T-helper 1 cell treated with Interleukin-12 subunit alpha and Interleukin-12 subunit beta and Interleukin-4 antibody, amounts not matched to agents 30 μg/mL and 1 μg/mL, for 36 hours (primary cell): ENCODE data around the gene PHETA2.
"Not testable (repeated sequence)": the region's sequence is repeated elsewhere in the genome, so short reads cannot be mapped to it uniquely, and the experiment has no call there.

ENCODE experiments used
- H3K27ac Mint-ChIP-seq: one replicate; pipeline ENCODE4 v1.8.0; 2021; ENCODE audit warnings: mild to moderate bottlenecking, mixed read lengths
- H3K27me3 Mint-ChIP-seq: one replicate; pipeline ENCODE4 v1.8.0; 2021; ENCODE audit warnings: low read depth, mixed read lengths
- H3K36me3 Mint-ChIP-seq: one replicate; pipeline ENCODE4 v1.8.0; 2021; ENCODE audit warnings: low read depth, mixed read lengths
- H3K4me1 Mint-ChIP-seq: one replicate; pipeline ENCODE4 v1.8.0; 2021; ENCODE audit warnings: low read depth, mixed read lengths
- H3K4me3 Mint-ChIP-seq: one replicate; pipeline ENCODE4 v1.8.0; 2021; ENCODE audit warnings: mild to moderate bottlenecking, moderate library complexity, mixed read lengths
- H3K9me3 Mint-ChIP-seq: one replicate; pipeline ENCODE4 v1.8.0; 2021; ENCODE audit warnings: mixed read lengths

PHETA2 gene

DNA sequence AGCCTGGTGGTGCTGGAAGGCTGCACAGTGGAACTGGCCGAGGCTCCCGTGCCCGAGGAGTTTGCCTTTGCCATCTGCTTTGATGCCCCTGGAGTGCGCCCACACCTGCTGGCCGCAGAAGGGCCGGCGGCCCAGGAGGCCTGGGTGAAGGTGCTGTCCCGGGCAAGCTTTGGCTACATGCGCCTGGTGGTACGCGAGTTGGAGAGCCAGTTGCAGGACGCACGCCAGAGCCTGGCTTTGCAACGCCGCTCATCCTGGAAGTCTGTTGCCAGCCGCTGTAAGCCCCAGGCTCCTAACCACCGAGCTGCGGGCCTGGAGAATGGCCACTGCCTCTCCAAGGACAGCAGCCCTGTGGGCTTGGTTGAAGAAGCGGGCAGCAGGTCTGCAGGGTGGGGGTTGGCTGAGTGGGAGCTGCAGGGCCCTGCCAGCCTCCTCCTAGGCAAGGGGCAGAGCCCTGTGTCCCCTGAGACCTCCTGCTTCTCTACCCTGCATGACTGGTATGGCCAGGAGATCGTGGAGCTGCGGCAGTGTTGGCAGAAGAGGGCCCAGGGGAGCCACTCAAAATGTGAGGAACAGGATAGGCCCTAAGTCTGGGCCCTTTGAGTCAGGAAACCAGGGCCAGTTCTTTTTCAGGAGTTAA, 3.6 kb downstream of the PHETA2 start:
- Mint-ChIP-seq H3K27me3 (no peaks in the 10 kb centered on the region), H3K4me1 (peaks cover 24% of the 10 kb centered on the region), H3K9me3 (no peaks in the 10 kb centered on the region), H3K27ac (no peak overlapping the region), H3K4me3 (no peak overlapping the region), H3K36me3 (peaks cover 11% of the 10 kb centered on the region)

DNA sequence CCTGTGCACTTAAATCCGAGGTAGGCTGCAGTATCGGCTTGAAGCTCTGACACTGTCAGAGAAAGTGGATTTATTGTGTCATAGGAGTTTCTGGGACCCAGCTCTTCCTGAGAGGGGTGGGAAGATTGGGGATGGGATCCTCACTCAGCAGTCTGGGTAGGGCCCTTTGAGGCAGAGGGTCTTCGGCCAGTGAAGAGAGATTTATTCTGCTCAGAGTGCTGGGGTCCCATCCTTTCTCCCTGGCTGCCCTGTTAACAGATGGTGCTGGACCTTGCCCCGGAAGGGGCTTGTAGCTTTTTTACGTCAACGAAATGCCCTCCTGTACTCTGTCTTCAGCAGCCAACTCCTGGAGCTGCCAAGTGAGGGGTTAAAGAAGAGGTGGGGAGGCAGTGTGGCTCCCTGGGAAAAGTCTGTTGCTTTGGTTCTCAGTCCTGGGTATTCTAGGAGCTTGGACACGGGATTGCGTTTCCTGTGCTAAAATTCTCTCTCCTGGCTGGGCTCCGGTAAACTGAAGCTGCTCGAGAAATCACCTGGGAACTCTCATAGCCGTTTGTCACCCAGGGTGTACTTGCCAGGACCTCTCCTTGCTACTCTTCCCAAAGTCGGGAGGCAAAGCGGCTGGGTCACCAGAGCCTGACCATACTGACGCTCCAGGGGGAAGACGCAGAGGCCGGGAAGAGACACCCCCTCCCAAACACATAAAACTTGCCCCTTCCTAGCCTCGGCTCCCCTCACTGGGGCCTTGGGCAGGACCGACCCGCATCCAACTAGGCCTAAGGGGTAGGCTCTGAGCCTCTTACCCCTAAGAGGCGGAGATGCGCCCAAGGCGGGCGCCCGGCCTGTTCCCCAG, 4.6 kb downstream of the PHETA2 start:
- Mint-ChIP-seq H3K9me3 (no peaks in the 10 kb centered on the region), H3K27me3 (no peaks in the 10 kb centered on the region), H3K4me3 (peak overlapping the region; percentile 95), H3K36me3 (peaks cover 15% of the 10 kb centered on the region), H3K27ac (peak overlapping the region; percentile 92), H3K4me1 (peaks cover 20% of the 10 kb centered on the region)

DNA sequence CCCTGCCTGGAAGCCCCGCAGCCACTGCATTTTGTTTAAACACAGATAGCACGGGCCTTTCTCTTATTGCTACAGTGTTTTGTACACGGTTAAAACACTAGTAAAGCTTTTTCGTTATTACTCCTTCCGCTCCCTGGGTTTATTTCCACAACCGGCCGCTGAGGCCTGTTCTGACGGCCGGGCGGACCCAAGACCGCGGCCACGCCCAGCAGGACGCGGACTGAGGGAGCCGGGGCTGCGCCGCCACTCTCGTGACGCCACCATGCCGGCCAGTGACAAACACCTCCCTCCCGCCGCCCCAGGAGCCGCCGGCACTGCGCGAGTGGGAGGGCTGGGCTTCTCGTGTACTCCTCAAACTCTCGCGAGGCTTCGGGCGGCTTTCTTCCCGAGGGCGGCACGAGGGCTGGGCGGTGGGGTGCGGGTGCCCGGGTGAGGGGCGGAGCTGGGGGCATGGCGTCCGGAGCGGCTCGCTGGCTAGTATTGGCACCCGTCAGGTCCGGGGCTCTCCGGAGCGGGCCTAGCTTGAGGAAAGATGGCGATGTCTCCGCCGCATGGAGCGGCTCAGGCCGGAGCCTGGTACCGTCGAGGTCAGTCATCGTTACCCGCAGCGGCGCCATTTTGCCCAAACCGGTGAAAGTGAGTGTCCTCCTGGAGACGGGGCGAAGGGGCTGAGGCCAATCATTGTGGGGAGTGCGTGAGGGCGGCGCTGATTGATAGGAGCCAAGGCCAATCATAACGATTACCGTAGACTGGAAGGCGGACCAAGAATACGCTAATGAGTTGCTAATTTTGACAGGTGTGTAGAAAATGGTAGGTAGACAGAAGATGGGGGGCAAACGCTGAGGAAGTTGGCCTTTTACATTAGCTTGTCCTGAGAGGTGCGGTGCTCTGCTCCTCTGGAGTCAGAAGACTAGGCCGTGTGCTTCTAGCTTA, 5.5 kb downstream of the PHETA2 start, which contains the start of gene SMDT1:
SMDT1 (plus strand) TSS at position 382 of the 933 bp plus-strand sequence; CDS start at position 451, 69 bp downstream.
- peak within 1 kb of the TSS; percentile 95 for H3K4me3 Mint-ChIP-seq
- peak within 1 kb of the TSS; percentile 92 for H3K27ac Mint-ChIP-seq
- peaks cover 20% of the 10 kb centered on the region for H3K4me1 Mint-ChIP-seq
- H3K27me3 Mint-ChIP-seq, result no peaks in the 10 kb centered on the region
- peaks cover 20% of the 10 kb centered on the region for H3K36me3 Mint-ChIP-seq
- no peaks in the 10 kb centered on the region for H3K9me3 Mint-ChIP-seq

DNA sequence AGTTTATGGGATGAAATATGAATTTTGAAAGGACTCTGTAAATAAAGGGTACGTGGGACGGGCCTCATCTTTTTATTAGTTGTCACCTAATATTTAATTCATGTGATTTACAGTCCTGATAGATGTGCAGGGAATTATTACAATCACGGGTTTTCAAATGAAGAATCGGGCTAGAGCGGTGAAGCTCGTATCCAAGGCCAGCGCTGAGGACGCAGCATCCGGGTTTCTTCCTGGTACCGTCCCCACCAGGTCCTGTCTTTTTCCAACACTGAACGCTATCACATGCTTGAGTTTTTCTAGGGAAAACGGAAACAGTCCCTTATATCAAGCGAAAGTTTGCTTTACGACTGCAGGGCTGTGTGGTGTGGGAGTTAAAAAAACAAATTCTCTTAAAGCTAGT, 6.2 kb downstream of the PHETA2 start:
- H3K27ac Mint-ChIP-seq, result peak overlapping the region; percentile 92
- H3K4me3 Mint-ChIP-seq, result peak overlapping the region; percentile 95
- H3K27me3 Mint-ChIP-seq, result no peaks in the 10 kb centered on the region
- peaks cover 17% of the 10 kb centered on the region for H3K4me1 Mint-ChIP-seq
- H3K36me3 Mint-ChIP-seq, result peaks cover 24% of the 10 kb centered on the region
- H3K9me3 Mint-ChIP-seq, result no peaks in the 10 kb centered on the region

DNA sequence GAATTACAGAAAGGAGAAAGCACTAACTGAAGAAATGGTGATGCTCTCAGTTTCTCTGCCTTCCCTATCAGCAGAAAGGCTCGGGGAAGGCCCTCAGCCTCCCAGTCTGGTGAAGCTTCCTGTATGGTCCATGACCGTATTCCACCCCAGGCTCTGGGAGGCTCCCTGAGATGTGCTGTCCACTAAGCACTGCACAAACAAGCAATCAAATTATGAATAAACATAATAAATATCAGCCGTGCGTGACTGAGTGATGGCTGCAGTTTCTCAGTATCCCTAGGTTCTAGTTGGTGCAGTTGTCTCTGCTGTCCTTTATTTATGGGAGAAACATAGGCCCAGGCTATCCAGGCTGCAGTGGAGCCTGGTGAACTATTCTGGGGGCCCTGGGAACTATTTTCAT, 9.1 kb downstream of the PHETA2 start:
- Mint-ChIP-seq H3K9me3 (no peaks in the 10 kb centered on the region), H3K4me3 (no peak overlapping the region), H3K4me1 (peaks cover 24% of the 10 kb centered on the region), H3K27ac (peak overlapping the region; percentile 11), H3K36me3 (peaks cover 36% of the 10 kb centered on the region), H3K27me3 (no peaks in the 10 kb centered on the region)

DNA sequence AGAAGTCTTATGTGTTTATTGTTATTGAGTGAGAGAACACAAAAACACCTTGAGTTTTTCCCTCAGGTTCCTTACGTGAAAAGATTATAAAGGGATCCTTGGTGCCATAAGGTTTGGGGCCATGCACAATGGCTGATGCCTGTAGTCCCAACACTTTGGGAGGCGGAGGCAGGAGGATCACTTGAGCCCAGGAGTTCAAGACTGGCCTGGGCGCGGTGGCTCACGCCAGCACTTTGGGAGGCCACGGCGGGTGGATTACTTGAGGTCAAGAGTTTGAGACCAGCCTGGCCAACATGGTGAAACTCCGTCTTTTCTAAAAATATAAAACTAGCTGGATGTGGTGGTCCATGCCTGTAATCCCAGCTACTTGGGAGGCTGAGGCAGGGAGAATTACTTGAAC, 10.8 kb downstream of the PHETA2 start:
- H3K36me3 Mint-ChIP-seq, result peaks cover 49% of the 10 kb centered on the region
- no peak overlapping the region for H3K27ac Mint-ChIP-seq
- H3K9me3 Mint-ChIP-seq, result no peaks in the 10 kb centered on the region
- no peaks in the 10 kb centered on the region for H3K27me3 Mint-ChIP-seq
- H3K4me3 Mint-ChIP-seq, result no peak overlapping the region
- peaks cover 25% of the 10 kb centered on the region for H3K4me1 Mint-ChIP-seq

DNA sequence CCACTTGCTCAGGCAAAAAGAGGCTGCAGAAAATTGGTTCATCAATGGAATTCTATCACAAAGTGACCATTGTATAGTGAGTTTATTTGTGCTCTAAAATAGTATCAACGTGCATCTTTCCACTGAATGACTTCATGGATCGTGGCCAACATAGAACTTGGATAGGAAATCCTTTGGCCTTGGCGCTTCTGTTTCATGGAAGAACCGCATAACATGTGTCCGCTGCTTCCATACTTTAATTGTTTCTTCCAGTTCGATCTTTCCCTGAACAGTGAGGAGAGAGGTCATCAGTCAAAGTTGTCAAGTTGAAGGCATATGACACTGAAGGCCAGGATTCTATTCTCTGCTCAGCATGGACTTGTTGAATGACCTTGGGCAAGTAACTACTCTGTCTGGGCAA, 12.0 kb downstream of the PHETA2 start:
- Mint-ChIP-seq H3K27ac (no peak overlapping the region), H3K27me3 (no peaks in the 10 kb centered on the region), H3K4me1 (peaks cover 24% of the 10 kb centered on the region), H3K4me3 (no peak overlapping the region), H3K9me3 (no peaks in the 10 kb centered on the region), H3K36me3 (peaks cover 53% of the 10 kb centered on the region)

DNA sequence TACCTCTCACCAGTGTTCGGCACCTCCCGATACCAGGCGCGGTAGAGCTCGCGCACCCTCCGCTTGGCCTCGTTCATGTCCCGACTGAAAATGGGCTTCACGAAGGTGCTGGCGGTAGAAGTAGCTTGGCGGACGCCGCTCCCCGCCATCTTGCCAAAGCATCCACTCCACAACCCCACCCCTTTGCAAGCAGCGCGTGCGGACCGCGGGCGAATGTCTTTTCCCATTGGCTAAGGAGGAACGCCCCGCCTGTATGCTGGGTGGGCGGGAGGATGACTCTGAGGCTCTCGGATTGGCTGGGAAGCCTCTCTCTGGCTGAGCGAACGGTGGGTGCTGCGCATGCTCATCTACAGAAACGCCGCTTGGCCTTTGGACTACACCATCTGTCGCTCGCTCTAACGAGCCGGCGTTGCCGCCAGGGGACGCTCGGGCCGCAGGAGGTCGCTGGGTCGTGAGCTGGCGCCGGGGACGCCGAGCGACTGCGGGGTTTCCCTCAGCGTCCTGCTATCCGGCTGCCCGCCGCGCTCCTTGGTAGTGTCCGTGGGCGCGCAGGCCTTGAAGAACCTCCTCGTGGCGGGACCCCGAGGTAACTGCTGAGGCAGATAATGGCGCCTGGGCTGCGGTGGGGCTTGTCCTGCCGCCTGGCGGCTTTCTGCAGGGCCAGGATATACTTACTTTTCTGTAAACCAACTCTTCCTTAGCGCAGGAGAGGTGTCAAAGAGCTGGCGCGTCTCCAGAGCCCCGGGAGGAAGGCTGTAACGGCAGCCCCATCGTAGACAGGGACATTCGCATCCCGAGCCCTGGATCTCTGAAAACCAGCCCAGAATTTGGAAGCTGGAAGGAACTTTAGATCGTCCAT, 16.8 kb downstream of the PHETA2 start, which contains the start of gene NDUFA6:
NDUFA6 (minus strand) TSS at position 177 of the 859 bp plus-strand sequence; CDS start at position 149, 28 bp downstream.
- no peaks in the 10 kb centered on the region for H3K9me3 Mint-ChIP-seq

DNA sequence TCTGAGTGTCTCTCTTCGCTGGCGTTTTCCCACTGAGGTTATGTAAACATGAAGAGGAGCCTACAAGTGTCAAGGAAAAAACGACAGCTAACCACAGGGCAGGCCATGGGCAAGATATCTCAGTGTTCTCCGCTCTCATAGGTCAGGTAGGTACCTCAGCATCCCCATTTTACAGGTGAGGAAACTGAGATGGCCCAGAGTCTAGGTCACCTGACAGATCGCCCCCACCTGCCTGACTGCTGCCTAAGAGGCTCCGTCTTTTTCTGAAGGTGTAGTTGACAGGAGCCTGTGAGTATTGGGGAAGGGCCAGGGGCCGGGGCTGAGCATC, 17.4 kb downstream of the PHETA2 start:
- Mint-ChIP-seq H3K9me3 (no peaks in the 10 kb centered on the region), H3K27ac (peak overlapping the region; percentile 99), H3K4me3 (peak overlapping the region; percentile 96), H3K27me3 (no peaks in the 10 kb centered on the region), H3K36me3 (peaks cover 25% of the 10 kb centered on the region), H3K4me1 (peaks cover 25% of the 10 kb centered on the region)

More for the DNA sequence above, 16.8 kb downstream of the PHETA2 start, which contains the start of gene NDUFA6:
- peaks cover 30% of the 10 kb centered on the region for H3K36me3 Mint-ChIP-seq
- peak within 1 kb of the TSS; percentile 96 for H3K4me3 Mint-ChIP-seq
- H3K4me1 Mint-ChIP-seq, result peaks cover 28% of the 10 kb centered on the region
- peak within 1 kb of the TSS; percentile 99 for H3K27ac Mint-ChIP-seq
- no peaks in the 10 kb centered on the region for H3K27me3 Mint-ChIP-seq

DNA sequence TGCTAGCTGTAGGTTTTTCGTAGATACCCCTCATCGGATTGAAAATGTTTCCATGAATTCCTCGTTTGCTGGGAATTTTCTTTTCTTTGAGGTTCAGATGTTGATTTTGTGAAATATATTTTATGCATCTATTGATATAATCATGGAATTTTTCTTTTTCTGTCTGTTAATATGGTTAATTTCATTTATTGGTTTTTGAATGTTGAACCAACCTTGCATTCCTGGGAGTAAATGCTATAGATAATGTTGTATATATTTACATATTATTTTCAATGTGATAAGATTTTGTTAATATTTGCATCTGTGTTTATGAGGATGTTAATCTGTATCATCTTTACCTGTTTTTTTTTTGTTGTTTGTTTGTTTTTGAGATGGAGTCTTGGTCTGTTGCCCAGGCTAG, 27.2 kb downstream of the PHETA2 start:
- no peak overlapping the region for H3K4me3 Mint-ChIP-seq
- peaks cover 18% of the 10 kb centered on the region for H3K36me3 Mint-ChIP-seq
- H3K9me3 Mint-ChIP-seq, result peaks cover 42% of the 10 kb centered on the region
- H3K27ac Mint-ChIP-seq, result no peak overlapping the region
- peaks cover 1% of the 10 kb centered on the region for H3K4me1 Mint-ChIP-seq
- no peaks in the 10 kb centered on the region for H3K27me3 Mint-ChIP-seq

DNA sequence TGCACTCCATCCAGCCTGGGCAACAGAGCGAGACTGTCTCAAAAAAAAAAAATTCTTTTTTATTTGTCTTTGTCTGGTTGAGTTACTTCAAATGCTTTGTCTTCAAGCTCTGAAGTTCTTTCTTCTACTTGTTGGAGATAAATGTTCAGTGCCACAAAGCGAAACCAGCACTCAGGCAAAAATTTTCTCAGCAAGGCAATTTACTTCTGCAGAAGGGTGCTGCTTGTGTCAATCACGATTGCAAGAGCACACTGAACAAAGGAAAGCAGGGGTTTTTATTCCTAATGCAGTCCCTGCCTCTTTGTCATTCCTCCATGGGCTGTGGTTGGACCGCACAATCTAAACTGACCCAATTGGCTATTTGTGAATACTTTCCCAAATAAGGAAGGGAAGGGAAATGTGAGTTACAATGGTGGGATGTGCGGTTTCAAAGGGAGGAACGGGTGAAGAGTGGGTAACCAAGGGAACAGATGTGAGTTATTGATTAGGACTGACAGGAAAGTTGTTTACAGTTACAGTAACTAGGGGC, 30.3 kb downstream of the PHETA2 start:
- H3K27ac Mint-ChIP-seq, H3K27me3 Mint-ChIP-seq, H3K4me1 Mint-ChIP-seq, H3K4me3 Mint-ChIP-seq: not testable (repeated sequence)
- H3K9me3 Mint-ChIP-seq, result peaks cover 39% of the 10 kb centered on the region
- H3K36me3 Mint-ChIP-seq, result peaks cover 19% of the 10 kb centered on the region

DNA sequence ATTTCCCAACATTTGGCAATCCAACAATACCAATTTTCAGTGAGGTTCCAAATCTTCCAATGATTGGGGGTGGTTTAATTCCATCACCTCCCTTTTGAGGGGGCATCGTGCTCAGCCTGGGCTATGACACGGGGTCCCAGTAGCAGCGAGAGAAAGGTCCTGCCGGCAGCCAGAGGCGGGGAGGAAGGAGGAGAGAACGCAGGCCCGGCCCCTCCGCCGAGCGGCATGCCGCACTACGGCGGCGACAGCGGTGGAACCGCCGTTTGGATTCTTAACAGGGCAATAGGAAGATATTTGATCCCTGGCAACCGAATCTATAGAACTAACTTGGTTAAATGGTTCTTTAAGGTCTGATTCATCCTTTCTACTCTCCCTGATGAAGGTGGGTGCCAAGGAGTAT, 34.8 kb downstream of the PHETA2 start:
- no peak overlapping the region for H3K4me3 Mint-ChIP-seq
- H3K27ac Mint-ChIP-seq, result no peak overlapping the region
- no peaks in the 10 kb centered on the region for H3K27me3 Mint-ChIP-seq
- peaks cover 13% of the 10 kb centered on the region for H3K36me3 Mint-ChIP-seq
- H3K9me3 Mint-ChIP-seq, result peaks cover 18% of the 10 kb centered on the region
- no peaks in the 10 kb centered on the region for H3K4me1 Mint-ChIP-seq

DNA sequence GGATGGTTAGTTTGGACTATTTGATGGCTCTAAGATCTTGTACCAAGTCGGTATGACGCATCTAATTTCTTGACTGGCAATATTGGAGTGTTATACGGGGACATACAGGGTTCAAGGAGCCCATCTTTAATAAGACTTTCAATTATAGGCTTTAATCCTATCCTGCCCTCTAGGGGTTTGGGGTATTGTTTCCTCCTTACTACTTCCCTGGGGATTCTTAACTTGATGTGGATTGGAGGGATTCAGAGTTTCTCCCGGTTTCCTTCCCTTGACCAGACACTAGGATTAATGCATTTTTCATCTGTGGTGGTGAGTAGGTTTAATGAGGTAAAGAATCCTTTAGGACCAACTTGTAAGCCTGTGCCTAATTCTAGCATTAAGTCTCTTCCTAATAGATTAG, 37.8 kb downstream of the PHETA2 start:
- Mint-ChIP-seq H3K36me3 (peaks cover 20% of the 10 kb centered on the region), H3K4me1 (no peaks in the 10 kb centered on the region), H3K27me3 (no peaks in the 10 kb centered on the region), H3K9me3 (peaks cover 28% of the 10 kb centered on the region), H3K4me3 (no peak overlapping the region), H3K27ac (no peak overlapping the region)
